Gastroesophageal sphincter (tissue), 4 donors: Measurements from ENCODE around the gene HSP90AB1. TPM values are rescaled to one million over a fixed set of nuclear protein-coding genes. Genes with fewer than 3 reads are reported as not detected.

Experiments used
- ATAC-seq: fragments of 150-250 bp; one replicate; pipeline ENCODE4 v1.9.1; 2016; ENCODE audit warnings: mild to moderate bottlenecking, moderate library complexity
- H3K27ac ChIP-seq, 4 donors: fragments of 200-600 bp; sonication (generic) in 3 of 4; 1 replicate in 3 of 4; 2 replicates in 1 of 4; pipeline ENCODE4 v1.5.1; 2016 to 2019
- H3K27me3 ChIP-seq: fragments of 200-600 bp; sonication (generic); one replicate; pipeline ENCODE4 v1.5.1; 2019
- H3K36me3 ChIP-seq, 2 donors: fragments of 200-600 bp; sonication (generic); one replicate each; pipeline ENCODE4 v1.5.1; 2019; ENCODE audit warnings: control low read depth in 1 of 2
- H3K4me1 ChIP-seq, 3 donors: fragments of 200-600 bp; sonication (generic); 1 replicate in 2 of 3; 2 replicates in 1 of 3; pipeline ENCODE4 v1.5.1; 2016 to 2019; ENCODE audit warnings: control low read depth in 2 of 3
- H3K4me3 ChIP-seq, 2 donors: fragments of 200-600 bp; sonication (generic); one replicate each; pipeline ENCODE4 v1.5.1; 2019; ENCODE audit warnings: mild to moderate bottlenecking in 1 of 2, moderate library complexity in 1 of 2
- H3K9me3 ChIP-seq, 3 donors: fragments of 200-600 bp; sonication (generic); one replicate each; pipeline ENCODE4 v1.5.1; 2017 to 2019; ENCODE audit warnings: control low read depth in 2 of 3
- CTCF ChIP-seq, 4 experiments: fragments of 200-600 bp in 2 of 4; fragments of 450-650 bp in 2 of 4; sonication (generic) in 1 of 4; IDR thresholded peaks; one replicate each; pipeline ENCODE4 v1.5.1; 2017 to 2019; ENCODE audit warnings: antibody characterized with exemption in 4 of 4, mild to moderate bottlenecking in 2 of 4, moderate library complexity in 2 of 4
- EP300 ChIP-seq: sonication (generic); formaldehyde crosslinking; IDR thresholded peaks from one replicate; pipeline ENCODE4 v1.6.1; 2017; ENCODE audit warnings: antibody characterized with exemption, mild to moderate bottlenecking
- POLR2A ChIP-seq, 2 donors: fragments of 450-650 bp; IDR thresholded peaks; one replicate each; pipeline ENCODE4 v1.6.1; 2017; ENCODE audit warnings: antibody characterized with exemption in 2 of 2, mild to moderate bottlenecking in 2 of 2, moderate library complexity in 1 of 2
- POLR2AphosphoS5 ChIP-seq: sonication (generic); formaldehyde crosslinking; IDR thresholded peaks from one replicate; pipeline ENCODE4 v1.6.1; 2017; ENCODE audit warnings: antibody characterized with exemption
- WGBS, 2 donors: methylation state at CpG; one replicate each; pipeline ENCODE4 v1.1.5; 2018; ENCODE audit warnings: low coverage in 1 of 2; 5-methylcytosine and 5-hydroxymethylcytosine counted together
- total RNA-seq, 4 donors: library from RNA; depleted of rRNA; stranded (reverse); fragments of >200 nt; gene quantifications; one replicate each; pipeline ENCODE4 v1.1.0, GENCODE V29; 2016

The HSP90AB1 gene
- total RNA-seq, 4 donors from 2014 or later, result 553 to 749 (median 626) TPM

GRCh38 chr6:44251576-44252524 lies 4.9 kb downstream of the HSP90AB1 start:
- Histone ChIP-seq H3K4me1 (peaks cover 0 to 88% (median 22%) of the 10 kb centered on the region in 3 donors), H3K9me3 (no peaks in the 10 kb centered on the region), H3K27ac (no peak overlapping the region), H3K4me3 (no peak overlapping the region), H3K36me3 (peaks cover 0 to 78% of the 10 kb centered on the region in 2 donors), H3K27me3 (no peaks in the 10 kb centered on the region)
- 84 to 91% methylated on average over 7 to 14 of the region's 14 CpGs for WGBS, 2 donors
- ATAC-seq, result no peak
- no peak for TF ChIP-seq CTCF (IDR thresholded peaks at IDR 0.05)
- no peak for TF ChIP-seq POLR2AphosphoS5
- no peak for TF ChIP-seq POLR2A (IDR thresholded peaks at IDR 0.05)
- TF ChIP-seq EP300, result no peak

- no peaks in the 10 kb centered on the region for H3K9me3 ChIP-seq
- no peak overlapping the region for H3K27ac ChIP-seq
- WGBS, 2 donors, result 53 to 73% methylated on average over 4 to 10 of the region's 10 CpGs
- no peak for TF ChIP-seq POLR2A (IDR thresholded peaks at IDR 0.05)
- peak in 3 of 4 experiments; percentile 41 to 50 (median 43) for TF ChIP-seq CTCF (IDR thresholded peaks at IDR 0.05)
- no peak for ATAC-seq
- H3K36me3 ChIP-seq, result peaks cover 0 to 77% of the 10 kb centered on the region in 2 donors
- peaks cover 0 to 90% (median 24%) of the 10 kb centered on the region in 3 donors for H3K4me1 ChIP-seq
- no peaks in the 10 kb centered on the region for H3K27me3 ChIP-seq
- H3K4me3 ChIP-seq, result no peak overlapping the region
These were observed 6.6 kb downstream of the HSP90AB1 start for GRCh38 chr6:44253307-44254101.

DNA sequence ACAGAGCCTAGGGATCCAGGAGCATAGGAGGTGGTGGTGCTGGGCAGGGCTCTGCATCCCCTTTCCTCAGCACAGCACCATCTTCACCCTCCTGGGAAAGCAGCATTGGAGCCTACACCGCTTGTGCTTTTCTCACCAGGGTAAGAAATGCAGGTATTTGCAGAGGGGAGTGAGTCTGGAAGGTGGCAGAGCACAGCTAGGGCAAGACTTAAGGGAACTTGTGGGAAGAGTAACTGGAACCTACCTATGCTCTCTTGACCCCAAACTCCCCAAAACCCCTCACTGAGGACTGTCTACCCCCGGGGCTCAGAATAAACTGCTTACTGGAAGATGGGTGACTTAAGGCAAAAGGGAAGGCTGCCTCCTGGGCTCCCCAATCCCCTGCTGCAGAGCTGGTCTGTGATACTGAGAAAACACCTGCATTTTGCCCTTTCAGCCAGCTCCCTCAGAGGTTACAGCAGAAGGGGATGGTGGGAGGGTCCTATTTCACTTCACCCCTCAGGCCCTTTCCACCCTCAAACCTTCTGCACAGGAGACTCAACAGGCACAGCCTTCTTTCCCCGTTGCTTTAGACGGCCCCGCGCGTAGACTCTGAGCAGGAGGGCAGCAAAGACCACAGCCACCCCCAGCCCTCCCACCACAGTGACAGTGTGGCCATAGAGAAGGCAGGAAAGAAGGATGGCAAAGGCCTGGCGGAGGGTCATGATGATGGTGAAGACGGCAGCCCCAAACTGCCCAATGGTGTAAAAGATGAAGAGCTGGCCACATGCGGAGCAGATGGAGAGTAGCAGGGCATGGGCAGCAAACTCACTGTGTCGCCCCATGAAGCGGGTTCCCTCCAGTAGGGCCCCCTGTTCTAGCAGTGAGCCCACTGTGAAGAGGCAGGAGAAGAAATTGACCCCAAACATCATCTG lies 7.5 kb downstream of the HSP90AB1 start:
- Histone ChIP-seq H3K27me3 (no peaks in the 10 kb centered on the region), H3K4me3 (no peak overlapping the region), H3K4me1 (peaks cover 0 to 80% (median 16%) of the 10 kb centered on the region in 3 donors), H3K36me3 (peaks cover 0 to 77% of the 10 kb centered on the region in 2 donors), H3K9me3 (no peaks in the 10 kb centered on the region), H3K27ac (peak overlapping the region in 1 of 4 donors; percentile 92)
- 55 to 60% methylated on average over 1 to 2 of the region's 12 CpGs for WGBS, 2 donors
- TF ChIP-seq POLR2AphosphoS5 (no peak), POLR2A (IDR thresholded peaks at IDR 0.05) (no peak), CTCF (IDR thresholded peaks at IDR 0.05) (no peak), EP300 (no peak)
- ATAC-seq, result no peak

- peaks cover 0 to 77% of the 10 kb centered on the region in 2 donors for H3K36me3 ChIP-seq
- ATAC-seq, result no peak
- H3K4me1 ChIP-seq, result peaks cover 0 to 72% (median 12%) of the 10 kb centered on the region in 3 donors
These were observed 8.4 kb downstream of the HSP90AB1 start for GRCh38 chr6:44255105-44255808.

More at GRCh38 chr6:44255105-44255808, 8.4 kb downstream of the HSP90AB1 start:
- WGBS, 2 donors, result 14 to 52% methylated on average over 1 to 4 of the region's 16 CpGs
- Histone ChIP-seq H3K27ac (peak overlapping the region in 2 of 4 donors; percentile 11 to 92), H3K9me3 (no peaks in the 10 kb centered on the region), H3K4me3 (no peak overlapping the region), H3K27me3 (no peaks in the 10 kb centered on the region)
- TF ChIP-seq POLR2A (IDR thresholded peaks at IDR 0.05) (no peak), POLR2AphosphoS5 (peak; percentile 51), CTCF (IDR thresholded peaks at IDR 0.05) (no peak), EP300 (no peak)
